ENCODE measurements around the gene MED15. TPM values are rescaled to one million over a fixed set of nuclear protein-coding genes. Genes with fewer than 3 reads are reported as not detected.
"Not testable (repeated sequence)": the region's sequence is repeated elsewhere in the genome, so short reads cannot be mapped to it uniquely, and the experiment has no call there.

MED15 gene
- total RNA-seq, 2 donors from 2014 or later = 42.7 to 47.9 TPM

GRCh38 chr22:20582520-20583361 lies 75.3 kb downstream of the MED15 start:
- DNase-seq (peak; percentile 13), ATAC-seq (no peak)
- intact Hi-C loops (cut with DNase I) = no loop called here

DNA sequence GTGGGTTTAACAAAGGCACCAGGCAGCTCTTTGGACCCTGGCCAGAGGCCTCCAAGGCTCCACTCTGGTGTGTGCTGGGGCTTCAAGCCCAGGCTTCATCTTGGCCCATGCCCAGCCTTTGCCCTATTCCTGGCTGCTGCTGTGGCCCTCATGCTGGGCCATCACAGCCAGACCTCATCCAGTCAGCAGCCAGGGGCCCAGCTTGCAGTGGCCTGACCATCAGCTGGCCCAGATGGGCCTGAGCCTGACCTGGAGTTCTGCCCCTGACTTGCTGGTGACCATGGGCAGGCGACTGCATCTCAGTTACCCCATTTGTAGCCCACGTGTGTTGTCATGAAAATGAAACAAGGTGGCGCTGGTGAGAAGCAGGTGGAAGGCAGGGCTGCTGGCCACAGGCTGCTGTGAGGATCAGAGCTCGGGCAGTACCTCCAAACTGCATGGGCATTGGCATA lies 76.1 kb downstream of the MED15 start:
- ATAC-seq (peak in 1 of 2 donors; percentile 2), DNase-seq (peak; percentile 22)
- intact Hi-C loops (cut with DNase I) = no loop called here

GRCh38 chr22:20584029-20584871 lies 76.8 kb downstream of the MED15 start:
- DNase-seq = peak; percentile 5
- intact Hi-C loops (cut with DNase I) = no loop called here
- no peak for ATAC-seq

- ATAC-seq = peak; percentile 11 to 49
- no peak for DNase-seq
- intact Hi-C loops (cut with DNase I) = no loop called here
These were observed 77.6 kb downstream of the MED15 start for GRCh38 chr22:20584872-20585638.

DNA sequence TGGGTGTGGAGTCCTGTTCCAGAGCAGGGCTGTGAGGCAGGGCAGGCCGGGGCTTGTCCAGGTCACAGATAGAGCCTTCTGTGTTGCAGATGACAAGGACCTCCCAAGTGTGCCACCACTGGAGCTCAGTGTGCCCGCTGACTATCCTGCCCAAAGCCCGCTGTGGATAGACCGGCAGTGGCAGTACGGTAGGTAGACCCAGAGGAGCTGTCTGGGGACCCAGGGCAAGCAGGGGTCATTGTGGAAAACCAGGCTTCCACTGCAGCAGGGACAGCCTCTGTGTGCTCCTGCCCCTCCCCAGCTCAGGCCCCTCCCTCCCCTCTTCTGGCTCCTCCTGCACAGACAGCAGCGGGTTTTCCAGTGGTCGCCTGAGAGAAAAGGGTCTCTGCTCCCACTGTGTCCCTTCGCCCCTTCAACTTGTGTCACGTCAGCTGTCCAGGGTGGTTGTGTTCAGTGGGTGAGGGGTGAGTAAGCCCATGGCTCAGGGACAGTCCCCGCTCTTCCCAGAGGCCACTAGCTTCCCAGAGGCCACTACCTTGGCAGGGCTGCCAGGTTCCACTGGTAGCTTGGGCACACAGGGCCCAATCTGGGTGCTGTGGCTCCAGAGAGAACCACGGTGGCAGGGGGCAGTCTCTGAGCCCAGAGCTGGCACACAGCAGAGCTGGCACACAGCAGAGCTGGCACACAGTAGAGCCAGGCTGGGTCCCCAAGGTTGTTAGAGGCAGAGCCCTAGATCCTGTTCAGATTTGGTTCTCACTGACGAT lies 78.4 kb downstream of the MED15 start:
- ATAC-seq (peak in 1 of 2 donors; percentile 23), DNase-seq (peak; percentile 15)
- intact Hi-C loops (cut with DNase I) = no loop called here

- ATAC-seq = peak in 1 of 2 donors; percentile 1
- DNase-seq = no peak
- intact Hi-C loops (cut with DNase I) = no loop called here
These were observed 79.0 kb downstream of the MED15 start for GRCh38 chr22:20586403-20586745.

GRCh38 chr22:20587206-20587958 lies 80.0 kb downstream of the MED15 start:
- ATAC-seq (no peak), DNase-seq (no peak)
- intact Hi-C loops (cut with DNase I) = no loop called here

- DNase-seq (no peak), ATAC-seq (no peak)
- intact Hi-C loops (cut with DNase I) = no loop called here
These were observed 80.9 kb downstream of the MED15 start for GRCh38 chr22:20588092-20588842.

DNA sequence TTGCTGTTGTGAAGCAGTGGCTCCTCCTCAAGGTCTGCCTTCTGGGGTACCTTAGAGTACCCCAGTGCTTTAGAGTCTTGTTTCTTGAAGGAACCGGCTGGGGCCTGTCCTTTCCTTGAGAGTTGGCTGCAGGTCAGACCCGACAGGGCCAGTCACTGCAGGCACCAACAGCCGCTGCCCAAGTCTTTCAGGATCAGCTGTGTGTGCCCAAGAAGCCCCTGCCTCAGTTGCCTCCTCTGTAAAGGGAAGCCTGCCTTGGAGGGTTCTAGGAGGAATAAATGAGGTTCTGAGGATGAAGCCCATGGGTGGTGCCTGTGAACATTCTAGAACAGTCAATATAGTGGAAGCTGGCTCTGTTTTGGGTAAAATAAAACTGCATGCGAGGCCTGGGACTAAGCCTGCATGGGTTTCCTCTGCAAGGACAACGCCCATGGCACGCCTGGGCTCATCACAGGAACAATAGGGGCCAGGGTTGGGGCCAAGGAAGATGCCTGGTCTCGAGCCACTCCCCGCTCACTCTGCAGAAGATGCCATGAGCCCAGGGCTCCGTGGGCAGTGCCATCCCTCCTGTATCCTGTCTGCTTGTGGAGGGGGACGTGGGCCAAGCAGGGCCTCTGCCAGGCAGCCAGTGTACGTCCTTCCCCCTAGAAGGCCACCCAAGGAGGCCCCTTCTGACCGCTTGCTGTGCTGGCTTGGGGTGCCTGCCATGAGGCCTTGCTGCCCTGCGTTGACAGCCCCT lies 81.6 kb downstream of the MED15 start:
- intact Hi-C loops (cut with DNase I) = no loop called here
- no peak for ATAC-seq
- no peak for DNase-seq

DNA sequence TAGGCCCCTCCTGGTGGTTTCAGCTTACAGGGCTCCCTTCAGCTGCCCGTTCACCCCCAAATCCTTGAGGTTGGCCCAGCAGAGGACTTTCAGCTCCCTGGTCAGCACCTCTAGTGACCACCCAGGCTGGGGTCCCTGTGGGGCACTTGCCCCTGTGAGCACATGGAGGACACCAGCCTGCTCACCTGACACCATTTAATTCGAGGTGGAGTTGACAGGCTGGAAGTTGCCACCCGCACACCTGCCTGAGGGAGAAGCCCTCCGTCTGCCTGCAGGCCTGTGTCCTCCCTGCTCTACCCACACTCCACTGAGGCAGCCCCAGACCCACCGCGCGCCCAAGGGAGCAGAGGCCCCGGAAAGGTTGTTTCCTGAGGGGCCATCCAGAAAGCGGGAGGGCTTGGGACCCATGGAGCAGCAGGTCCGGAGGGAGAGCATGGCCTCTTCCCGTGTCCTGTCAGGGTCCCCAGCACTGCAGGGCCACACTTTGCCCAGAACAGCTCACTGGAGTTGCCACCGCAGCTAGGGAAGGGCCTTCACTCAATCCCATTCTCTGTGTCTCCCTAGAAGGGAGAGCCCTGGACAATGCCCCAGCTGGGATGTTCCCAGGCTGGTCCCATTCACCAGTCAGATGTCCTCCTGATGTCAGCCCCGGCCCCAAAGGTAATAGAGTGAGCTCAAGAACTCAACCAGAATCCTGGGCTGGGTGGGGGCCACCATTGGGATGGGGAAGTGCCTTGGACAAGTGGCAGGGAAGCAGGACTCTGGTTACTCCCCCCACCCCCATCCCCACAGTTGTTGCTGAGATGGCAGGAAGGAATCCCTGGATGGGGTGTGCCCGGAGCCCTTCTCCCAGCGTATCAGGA lies 82.4 kb downstream of the MED15 start:
- intact Hi-C loops (cut with DNase I) = no loop called here
- ATAC-seq (no peak), DNase-seq (no peak)

DNA sequence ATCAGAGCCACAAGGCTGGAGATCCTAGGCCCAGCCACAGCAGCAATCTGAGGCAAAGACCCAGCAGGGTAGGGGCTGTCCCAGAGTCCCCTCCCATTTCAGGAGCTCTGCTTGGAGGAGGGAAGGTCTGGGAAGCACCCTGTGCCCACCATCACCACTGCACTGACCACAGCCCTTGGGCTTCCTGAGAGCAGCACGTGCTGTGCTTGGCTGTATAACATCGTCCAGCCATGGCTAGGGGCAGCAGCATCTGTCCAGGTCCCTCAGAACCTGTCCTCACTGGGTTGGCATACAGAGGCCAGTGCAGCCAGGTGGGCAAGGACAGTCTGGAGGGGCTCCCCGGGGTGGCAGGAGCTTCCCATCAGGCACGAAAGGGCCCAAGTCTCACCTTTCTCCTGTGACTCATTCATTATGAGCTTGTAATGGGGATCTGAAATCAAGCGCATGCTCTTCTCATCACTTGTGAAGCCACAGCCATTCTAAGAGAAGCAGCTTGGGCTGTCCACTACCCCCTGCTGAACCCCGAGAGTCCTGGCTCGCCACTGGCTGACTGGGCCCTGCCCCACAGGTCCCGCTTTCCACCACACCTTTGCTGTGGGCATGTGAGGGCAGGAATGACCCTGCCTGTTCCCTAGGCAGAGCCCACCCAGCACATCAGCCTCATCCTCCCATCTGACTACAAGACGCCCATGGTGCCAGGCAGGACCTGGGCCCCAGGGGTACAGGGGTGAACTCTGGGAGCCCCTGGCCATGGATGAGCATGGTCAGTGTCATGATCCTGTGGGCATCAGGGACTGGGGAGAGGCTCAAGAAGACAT lies 83.3 kb downstream of the MED15 start:
- intact Hi-C loops (cut with DNase I) = no loop called here
- ATAC-seq (no peak), DNase-seq (no peak)

GRCh38 chr22:20591295-20591645 lies 83.9 kb downstream of the MED15 start:
- ATAC-seq (no peak), DNase-seq (no peak)
- intact Hi-C loops (cut with DNase I) = no loop called here

DNA sequence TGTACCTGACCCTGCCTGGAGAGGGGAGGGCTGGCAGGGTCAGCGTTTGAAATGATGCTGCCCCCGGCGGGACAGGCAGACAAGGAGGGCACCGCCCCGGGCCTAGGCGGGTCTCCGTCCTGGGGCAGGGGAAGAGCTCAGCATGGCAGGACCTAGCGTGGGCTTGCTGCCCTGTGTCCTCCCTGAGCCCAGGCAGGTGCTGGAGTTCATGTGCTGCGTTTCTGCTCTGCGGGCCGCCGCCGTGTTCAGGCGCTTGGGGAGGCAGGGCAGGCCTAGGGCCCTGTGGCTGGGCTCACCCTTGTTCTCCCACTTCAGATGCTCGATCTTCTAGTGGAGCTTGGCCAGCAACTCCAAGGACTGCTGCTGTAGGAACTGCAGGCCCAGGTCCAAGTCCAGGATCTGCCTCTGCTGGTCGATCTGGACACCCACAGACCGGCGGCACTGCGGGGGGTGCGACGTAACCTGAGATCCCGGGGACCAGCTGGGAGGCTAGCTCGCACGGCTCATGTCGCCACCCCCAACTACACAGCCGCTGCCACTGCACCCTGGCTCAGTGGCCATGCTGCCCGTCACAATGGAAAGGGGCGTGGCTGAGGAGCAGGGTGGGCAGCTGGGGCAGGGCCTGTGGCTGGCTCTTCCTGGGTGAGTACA lies 84.4 kb downstream of the MED15 start:
- no peak for ATAC-seq
- intact Hi-C loops (cut with DNase I) = no loop called here
- no peak for DNase-seq

- ATAC-seq; DNase-seq; intact Hi-C loops (cut with DNase I): not testable (repeated sequence)
These were observed 86.6 kb downstream of the MED15 start for GRCh38 chr22:20594038-20594437.

DNA sequence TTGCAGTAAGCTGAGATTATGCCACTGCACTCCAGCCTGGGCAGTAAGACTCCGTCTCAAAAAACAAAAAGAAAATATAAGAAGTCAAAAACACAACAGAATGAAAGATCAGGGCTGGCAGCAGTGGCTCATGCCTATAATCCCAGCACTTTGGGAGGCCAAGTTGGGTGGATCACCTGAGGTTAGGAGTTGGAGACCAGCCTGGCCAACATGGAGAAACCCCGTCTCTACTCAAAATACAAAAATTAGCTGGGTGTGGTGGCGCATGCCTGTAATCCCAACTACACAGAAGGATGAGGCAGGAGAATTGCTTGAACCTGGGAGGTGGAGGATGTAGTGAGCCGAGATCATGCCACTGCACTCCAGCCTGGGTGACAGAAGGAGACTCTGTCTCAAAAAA lies 87.1 kb downstream of the MED15 start:
- DNase-seq; ATAC-seq; intact Hi-C loops (cut with DNase I): not testable (repeated sequence)

Measured in left cardiac atrium (tissue), 4 donors.